K562 (cell line): ENCODE results near the gene NLRP6. TPM values are rescaled to one million over a fixed set of nuclear protein-coding genes. Genes with fewer than 3 reads are reported as not detected.

Experiments
- ATAC-seq: fragments of 200-7000 bp; cut with Tn5 transposase; 3 replicates; pipeline ENCODE4 v1.9.1; 2020; ENCODE audit warnings: moderate library complexity
- BruUV-seq: library from RNA; stranded (reverse); fragments of 400-500 nt; replicated peaks from 2 replicates; lab custom pipeline; 2021; lab: Mats Ljungman, UMichigan
- CTCF ChIA-PET: fragments of 300-600 bp; formaldehyde crosslinking; extraction: SDS; loops from one replicate; lab custom pipeline; 2021; ENCODE audit warnings: low intra/inter-chr PET ratio; lab: Yijun Ruan, JAX
- POLR2A ChIA-PET: fragments of 300-600, 350-650 bp; sonication (Branson Sonifier 250); formaldehyde crosslinking; extraction: SDS; loops from one replicate; lab custom pipeline; 2021; ENCODE audit warnings: antibody characterized with exemption, inconsistent platforms; lab: Yijun Ruan, JAX
- DNase-seq, 4 experiments: peaks; one replicate each; pipeline versions ENCODE4 v3.0.0 to v3.0.0-alpha.2; 2011 to 2018; ENCODE audit warnings: low spot score in 3 of 4, mixed read lengths in 3 of 4; ENCODE audit errors: extremely low read depth in 1 of 4
- FAIRE-seq: peaks from 2 replicates; lab custom pipeline; 2011; peaks lifted over from hg19 to GRCh38; lab: Jason Lieb, UNC
- H2AFZ ChIP-seq: 2 replicates; pipeline ENCODE4 v1.6.0; 2011; ENCODE audit warnings: low read depth, low read length, control low read depth, inconsistent platforms
- H3K27ac ChIP-seq: fragments of 200-600 bp; 3 replicates; pipeline ENCODE4 v1.8.0; 2011; ENCODE audit warnings: low read depth, mild to moderate bottlenecking, control low read depth, inconsistent platforms, low read length, moderate library complexity, mixed read lengths; ENCODE audit errors: extremely low read depth
- H3K27me3 ChIP-seq, 2 experiments: fragments of 300-600 bp in 1 of 2; 2 replicates in 1 of 2; 3 replicates in 1 of 2; pipeline versions ENCODE4 v1.6.0 to v1.8.0; 2011; ENCODE audit warnings: inconsistent platforms in 2 of 2, low read length in 2 of 2, mild to moderate bottlenecking in 1 of 2, mixed read lengths in 1 of 2, moderate library complexity in 1 of 2; ENCODE audit not compliant: control insufficient read depth in 2 of 2, insufficient read depth in 2 of 2
- H3K36me3 ChIP-seq: fragments of 300-600 bp; 3 replicates; pipeline ENCODE4 v1.8.0; 2011; ENCODE audit warnings: mild to moderate bottlenecking, low read length, inconsistent platforms; ENCODE audit not compliant: control insufficient read depth, insufficient read depth
- H3K4me1 ChIP-seq, 2 experiments: fragments of 200-600 bp in 1 of 2; replicated peaks in 1 of 2; 2 replicates in 1 of 2; 3 replicates in 1 of 2; pipeline versions ENCODE4 v1.5.1 to v1.8.0; 2011; ENCODE audit warnings: inconsistent platforms in 2 of 2, low read length in 2 of 2, mild to moderate bottlenecking in 1 of 2, mixed read lengths in 1 of 2, moderate library complexity in 1 of 2; ENCODE audit not compliant: control insufficient read depth in 2 of 2, insufficient read depth in 2 of 2
- H3K4me2 ChIP-seq: 2 replicates; pipeline ENCODE4 v1.6.1; 2011; ENCODE audit warnings: low read length, control low read depth, inconsistent platforms, mixed read lengths; ENCODE audit not compliant: insufficient read depth
- H3K4me3 ChIP-seq: fragments of 200-600 bp; sonication (generic), shearing (Covaris generic); 2 replicates; pipeline ENCODE4 v1.5.1; 2016; ENCODE audit warnings: control low read depth, inconsistent platforms
- H3K79me2 ChIP-seq: fragments of 200-600 bp; 3 replicates; pipeline ENCODE4 v1.8.0; 2011; ENCODE audit warnings: low read length, inconsistent platforms; ENCODE audit not compliant: control insufficient read depth, insufficient read depth
- H3K9ac ChIP-seq, 2 experiments: 2 replicates each; pipeline versions ENCODE4 v1.6.0 to v1.6.1; 2011; ENCODE audit warnings: low read depth in 2 of 2, low read length in 2 of 2, control low read depth in 1 of 2, inconsistent platforms in 1 of 2, mild to moderate bottlenecking in 1 of 2, mixed read lengths in 1 of 2; ENCODE audit not compliant: insufficient read depth in 1 of 2
- H3K9me1 ChIP-seq: one replicate; pipeline ENCODE4 v1.6.0; 2011; ENCODE audit warnings: inconsistent platforms, mild to moderate bottlenecking, low read length, moderate library complexity; ENCODE audit not compliant: control insufficient read depth, insufficient read depth
- H3K9me3 ChIP-seq: replicated peaks from 2 replicates; pipeline ENCODE4 v1.5.1; 2011; ENCODE audit warnings: low read depth, low read length, inconsistent platforms; ENCODE audit not compliant: control insufficient read depth, insufficient read depth
- H4K20me1 ChIP-seq: replicated peaks from 2 replicates; pipeline ENCODE4 v1.6.1; 2011; ENCODE audit warnings: low read length, inconsistent platforms, mixed read lengths; ENCODE audit not compliant: control insufficient read depth, insufficient read depth
- CBX5 ChIP-seq: IDR thresholded peaks from 2 replicates; pipeline ENCODE4 v1.6.1; 2014; ENCODE audit warnings: low read depth, borderline replicate concordance
- CCNT2 ChIP-seq: IDR thresholded peaks from 2 replicates; pipeline ENCODE4 v1.6.1; 2011; ENCODE audit warnings: borderline replicate concordance, low read depth, mild to moderate bottlenecking, moderate library complexity, mixed read lengths, low read length; ENCODE audit not compliant: insufficient read length; ENCODE audit errors: extremely low read depth
- CEBPB ChIP-seq: fragments of 450-650 bp; IDR thresholded peaks from 2 replicates; pipeline ENCODE4 v1.6.1; 2016; ENCODE audit warnings: missing genetic modification characterization, missing compliant biosample characterization
- CHD4 ChIP-seq: fragments of 200-600 bp; sonication (generic); IDR thresholded peaks from 3 replicates; pipeline ENCODE4 v1.6.1; 2012; ENCODE audit warnings: low read depth, mild to moderate bottlenecking, mixed read lengths, low read length, inconsistent platforms; ENCODE audit not compliant: insufficient read depth, insufficient replicate concordance, poor library complexity, severe bottlenecking
- HDAC3 ChIP-seq: fragments of 450-650 bp; IDR thresholded peaks from 2 replicates; pipeline ENCODE4 v1.6.1; 2018; ENCODE audit warnings: borderline replicate concordance, mild to moderate bottlenecking, moderate library complexity; ENCODE audit not compliant: partially characterized antibody
- MTA3 ChIP-seq: fragments of 450-650 bp; formaldehyde crosslinking; IDR thresholded peaks from 2 replicates; pipeline ENCODE4 v1.6.1; 2017; ENCODE audit warnings: mild to moderate bottlenecking, borderline replicate concordance
- NR3C1 ChIP-seq: sonication (generic); formaldehyde crosslinking; IDR thresholded peaks from 2 replicates; pipeline ENCODE4 v1.8.1; 2022; ENCODE audit warnings: missing genetic modification reagents
- PPARD ChIP-seq: fragments of 250-450 bp; sonication (Bioruptor Pico); IDR thresholded peaks from 2 replicates; pipeline ENCODE4 v1.8.0; 2022; ENCODE audit warnings: inconsistent platforms, mild to moderate bottlenecking, moderate library complexity
- PYGO2 ChIP-seq: fragments of 450-650 bp; IDR thresholded peaks from 2 replicates; pipeline ENCODE4 v1.6.1; 2016; ENCODE audit warnings: mild to moderate bottlenecking, missing genetic modification characterization, moderate library complexity, missing compliant biosample characterization
- TBL1XR1 ChIP-seq, 2 experiments: IDR thresholded peaks; 2 replicates each; pipeline ENCODE4 v1.6.1; 2012; ENCODE audit warnings: improper control_type of control experiment in 2 of 2, low read length in 2 of 2, mild to moderate bottlenecking in 1 of 2
- ZFX ChIP-seq: sonication (generic); formaldehyde crosslinking; IDR thresholded peaks from 2 replicates; pipeline ENCODE4 v1.8.0; 2022; ENCODE audit warnings: mild to moderate bottlenecking, missing genetic modification reagents, moderate library complexity
- ZNF121 ChIP-seq: sonication (generic); formaldehyde crosslinking; conservative IDR thresholded peaks from 2 replicates; pipeline ENCODE4 v1.8.0; 2022; ENCODE audit warnings: missing genetic modification reagents
- ZNF507 ChIP-seq: conservative IDR thresholded peaks from 2 replicates; pipeline ENCODE4 v1.6.1; 2017; ENCODE audit warnings: missing genetic modification characterization, missing compliant biosample characterization
- ZNF592 ChIP-seq: fragments of 450-650 bp; IDR thresholded peaks from 2 replicates; pipeline ENCODE4 v1.6.1; 2017; ENCODE audit warnings: antibody characterized with exemption, mild to moderate bottlenecking
- WGBS: fragments of 100-300 bp; shearing (Covaris generic); methylation state at CpG from one replicate; pipeline ENCODE4 v1.1.6; 2016; ENCODE audit warnings: low coverage, mixed read lengths; ENCODE audit not compliant: insufficient coverage; ENCODE audit errors: missing lambda C conversion rate; 5-methylcytosine and 5-hydroxymethylcytosine counted together
- in situ Hi-C: fragments of 300-500 bp; cut with MboI; formaldehyde crosslinking; loops from 4 replicates; pipeline ENCODE4 v1.15.0; 2018; ENCODE audit warnings: inconsistent platforms, mixed read lengths
- intact Hi-C: fragments of 100-400 bp; cut with micrococcal nuclease; formaldehyde crosslinking; loops from 2 replicates; pipeline ENCODE4 v1.14.2; 2022
- polyA plus RNA-seq, 8 experiments: library from polyadenylated mRNA; depleted of rRNA in 4 of 8; stranded (reverse) in 5 of 8; unstranded in 3 of 8; fragments of >200 nt; fragmentation: Nextera tagmentation in 2 of 8; fragmentation: Illumina TruSeq in 1 of 8; extraction: Ambion mirVana in 2 of 8; extraction: Trizol in 1 of 8; gene quantifications; 2 replicates each; pipeline versions ENCODE4 v1.2.1 to v1.2.3, GENCODE V29; 2011 to 2014; ENCODE audit warnings: inconsistent platforms in 1 of 8, missing spikeins in 1 of 8
- total RNA-seq, 7 experiments: library from RNA; depleted of rRNA in 6 of 7; stranded (reverse); fragments of >200 nt in 6 of 7; fragmentation: Illumina TruSeq in 2 of 7; extraction: Trizol in 2 of 7; gene quantifications; 2 replicates each; pipeline versions ENCODE4 v1.2.1 to v1.2.3, GENCODE V29; 2011 to 2021; ENCODE audit warnings: low replicate concordance in 1 of 7
- TF ChIP-seq, protein P1 (sequence below): fragments of 250-450 bp; sonication (Bioruptor Pico); IDR thresholded peaks from 2 replicates; pipeline ENCODE4 v1.8.0; 2022; ENCODE audit warnings: inconsistent platforms
- TF ChIP-seq, protein P2 (sequence below): fragments of 450-650 bp; IDR thresholded peaks from 2 replicates; pipeline ENCODE4 v1.6.1; 2016; ENCODE audit warnings: antibody characterized with exemption

The NLRP6 gene
- total and polyA plus RNA-seq, 9 of the 15 experiments (the other 6 are each of a cell fraction or from before 2014, with no cell fraction given) = 0.03 to 0.18 (median 0.15) TPM; not detected in 5

DNA sequence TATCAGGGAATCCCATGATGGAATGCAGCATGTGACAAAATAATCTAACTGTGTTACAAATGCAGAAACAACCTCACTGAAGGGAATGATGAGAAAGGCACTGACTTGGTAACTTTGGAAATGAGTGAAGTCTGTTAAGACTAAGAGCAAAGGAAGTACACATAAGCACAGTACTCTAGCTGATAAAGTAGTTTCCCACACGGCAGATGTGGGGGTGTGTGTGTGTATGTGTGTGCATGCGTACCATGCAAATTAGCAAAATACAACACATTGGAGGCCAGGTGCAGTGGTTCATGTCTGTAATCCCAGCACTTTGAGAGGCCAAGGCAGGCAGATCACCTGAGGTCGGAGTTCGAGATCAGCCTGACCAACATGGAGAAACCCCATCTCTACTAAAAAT is 16.6 kb upstream of the NLRP6 start:
- ChIA-PET POLR2A (interaction anchor here (1.3 kb wide), 1 partner anchor 10 kb away, joined by 3 read pairs; no protein-coding TSS in a partner anchor), CTCF (no interaction called here)
- Histone ChIP-seq H3K36me3 (no peaks in the 10 kb centered on the region), H3K9me1 (no peaks in the 10 kb centered on the region), H4K20me1 (no peaks in the 10 kb centered on the region), H3K9me3 (peaks cover 4% of the 10 kb centered on the region), H3K79me2 (no peaks in the 10 kb centered on the region), H2AFZ (no peak overlapping the region), H3K4me2 (no peak overlapping the region), H3K27me3 (no peaks in the 10 kb centered on the region), H3K9ac (no peak overlapping the region), H3K4me1 (peaks cover 9 to 19% of the 10 kb centered on the region in 2 experiments), H3K27ac (no peak overlapping the region), H3K4me3 (no peak overlapping the region)
- 45% methylated on average over 4 of the region's 4 CpGs for WGBS
- in situ Hi-C loops = no loop called here
- no TSS peak for BruUV-seq
- intact Hi-C loops = no loop called here
- no peak for FAIRE-seq
- DNase-seq = no peak
- ATAC-seq = no peak
- TF ChIP-seq, protein P1, sequence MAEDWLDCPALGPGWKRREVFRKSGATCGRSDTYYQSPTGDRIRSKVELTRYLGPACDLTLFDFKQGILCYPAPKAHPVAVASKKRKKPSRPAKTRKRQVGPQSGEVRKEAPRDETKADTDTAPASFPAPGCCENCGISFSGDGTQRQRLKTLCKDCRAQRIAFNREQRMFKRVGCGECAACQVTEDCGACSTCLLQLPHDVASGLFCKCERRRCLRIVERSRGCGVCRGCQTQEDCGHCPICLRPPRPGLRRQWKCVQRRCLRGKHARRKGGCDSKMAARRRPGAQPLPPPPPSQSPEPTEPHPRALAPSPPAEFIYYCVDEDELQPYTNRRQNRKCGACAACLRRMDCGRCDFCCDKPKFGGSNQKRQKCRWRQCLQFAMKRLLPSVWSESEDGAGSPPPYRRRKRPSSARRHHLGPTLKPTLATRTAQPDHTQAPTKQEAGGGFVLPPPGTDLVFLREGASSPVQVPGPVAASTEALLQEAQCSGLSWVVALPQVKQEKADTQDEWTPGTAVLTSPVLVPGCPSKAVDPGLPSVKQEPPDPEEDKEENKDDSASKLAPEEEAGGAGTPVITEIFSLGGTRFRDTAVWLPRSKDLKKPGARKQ (CRISPR knock-in tag) = no peak
- TF ChIP-seq ZFX (no peak), ZNF507 (no peak), CEBPB (tag) (no peak), CHD4 (no peak), NR3C1 (no peak), HDAC3 (no peak), PYGO2 (no peak), ZNF592 (no peak), TBL1XR1 (IDR thresholded peaks at IDR 0.05; ENCODE audit: low read length in 2 of 2) (no peak), CBX5 (0 out of 2 replicates have a peak, but pooled peaks have one; percentile 57), PPARD (CRISPR knock-in tag) (no peak), MTA3 (0 out of 2 replicates have a peak, but pooled peaks have one; percentile 40), ZNF121 (CRISPR knock-in tag) (no peak; the same call in 1 of the 2 replicates), CCNT2 (no peak)
- TF ChIP-seq, protein P2, sequence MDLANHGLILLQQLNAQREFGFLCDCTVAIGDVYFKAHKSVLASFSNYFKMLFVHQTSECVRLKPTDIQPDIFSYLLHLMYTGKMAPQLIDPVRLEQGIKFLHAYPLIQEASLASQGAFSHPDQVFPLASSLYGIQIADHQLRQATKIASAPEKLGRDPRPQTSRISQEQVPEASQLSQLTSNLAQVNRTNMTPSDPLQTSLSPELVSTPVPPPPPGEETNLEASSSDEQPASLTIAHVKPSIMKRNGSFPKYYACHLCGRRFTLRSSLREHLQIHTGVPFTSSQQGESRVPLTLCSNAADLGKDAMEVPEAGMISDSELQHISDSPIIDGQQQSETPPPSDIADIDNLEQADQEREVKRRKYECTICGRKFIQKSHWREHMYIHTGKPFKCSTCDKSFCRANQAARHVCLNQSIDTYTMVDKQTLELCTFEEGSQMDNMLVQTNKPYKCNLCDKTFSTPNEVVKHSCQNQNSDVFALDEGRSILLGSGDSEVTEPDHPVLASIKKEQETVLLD = no peak
